Anterior cingulate cortex (tissue), 58 donors: ENCODE results near the gene AKR1E2.

ENCODE experiments used
- DNase-seq, 58 donors: peaks; one replicate each; lab custom pipeline; 2025; lab: John Stamatoyannopoulos, UW

Gene AKR1E2

DNA sequence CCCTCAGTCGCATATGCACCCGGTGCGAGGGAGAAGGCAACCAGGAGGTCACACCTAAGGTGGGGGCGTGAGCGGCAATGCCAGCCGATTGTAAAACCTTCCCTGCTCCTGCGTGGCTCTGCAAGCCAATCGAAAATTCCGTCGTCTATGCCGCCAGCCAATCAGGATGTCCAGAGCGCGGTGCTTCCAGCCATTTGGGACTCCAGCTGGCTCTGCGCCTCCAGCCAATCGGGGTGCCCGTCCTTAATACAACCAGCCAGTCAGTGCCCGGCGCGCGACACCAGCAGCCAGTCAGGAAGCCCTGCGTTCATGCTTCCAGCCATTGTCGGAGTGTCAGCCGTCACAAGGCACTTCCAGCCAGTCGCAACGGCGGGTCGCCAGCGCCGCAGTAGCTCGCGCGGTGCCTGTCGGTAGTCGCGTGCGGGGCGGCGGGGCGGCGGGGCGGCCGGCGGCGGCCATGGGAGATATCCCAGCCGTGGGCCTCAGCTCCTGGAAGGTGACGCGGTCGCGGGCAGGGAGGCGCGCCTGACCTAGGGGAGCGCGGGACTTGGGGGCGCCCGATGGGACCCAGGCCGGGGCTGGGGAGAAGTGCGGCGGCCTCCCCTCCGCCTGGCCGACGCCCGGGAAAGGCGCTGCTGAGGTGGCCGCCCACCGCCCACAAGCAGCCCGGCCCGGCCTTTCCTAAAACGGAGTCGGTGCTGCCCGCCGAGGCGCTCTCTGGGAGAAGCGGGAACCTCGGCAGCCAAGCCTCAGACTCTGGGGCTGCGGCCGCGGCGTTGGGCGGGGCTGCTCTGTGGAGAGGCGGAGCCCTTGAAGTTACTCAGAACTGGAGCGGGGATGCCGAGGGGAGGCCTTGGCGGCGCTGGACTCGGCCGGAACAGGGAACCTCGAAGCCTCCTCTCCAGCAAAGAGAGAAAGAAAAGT is at the start of gene AKR1E2:
AKR1E2 (plus strand) TSS at position 340 of the 924 bp plus-strand sequence; CDS start at position 458, 118 bp downstream.
- peak; percentile 18 to 91 (median 70) for DNase-seq

DNA sequence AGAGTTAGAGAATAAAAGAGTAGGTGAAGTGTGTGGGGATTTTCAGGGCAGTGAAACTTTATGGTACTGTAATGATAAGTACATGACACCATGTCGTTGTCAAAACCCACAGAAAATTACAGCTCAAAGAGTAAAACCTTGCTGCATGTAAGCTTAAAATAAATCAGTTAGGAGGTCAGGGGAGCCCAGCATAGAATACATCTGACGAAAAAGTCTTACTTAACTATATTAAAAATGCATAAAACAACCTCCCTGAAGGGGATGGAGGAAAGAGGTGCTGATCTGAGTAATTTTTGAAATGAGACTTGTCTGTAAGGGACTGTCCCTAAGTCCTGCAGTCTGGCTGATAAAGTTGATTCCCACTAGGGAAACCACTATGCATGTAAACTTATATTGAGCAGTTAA is 49.8 kb upstream of the AKR1E2 start:
- no peak for DNase-seq

DNA sequence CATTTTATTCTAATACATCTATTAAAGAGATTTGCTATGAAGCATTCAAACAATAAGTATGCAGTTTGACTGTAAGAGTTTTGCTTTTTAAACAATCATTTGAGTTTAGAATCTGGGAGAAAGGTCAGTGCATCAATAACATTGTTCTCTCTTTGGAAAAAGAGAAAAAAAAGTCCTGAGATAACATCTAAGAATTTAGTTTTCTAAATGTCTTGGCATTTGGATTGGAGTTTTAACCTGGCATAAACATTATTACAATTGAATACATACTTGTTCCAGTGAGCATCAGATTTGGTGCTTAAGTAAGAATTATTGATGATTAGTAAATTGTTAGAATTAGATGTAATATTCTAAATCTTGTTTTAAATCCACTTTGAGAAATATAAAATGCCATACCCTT is 47.2 kb upstream of the AKR1E2 start:
- no peak for DNase-seq

DNA sequence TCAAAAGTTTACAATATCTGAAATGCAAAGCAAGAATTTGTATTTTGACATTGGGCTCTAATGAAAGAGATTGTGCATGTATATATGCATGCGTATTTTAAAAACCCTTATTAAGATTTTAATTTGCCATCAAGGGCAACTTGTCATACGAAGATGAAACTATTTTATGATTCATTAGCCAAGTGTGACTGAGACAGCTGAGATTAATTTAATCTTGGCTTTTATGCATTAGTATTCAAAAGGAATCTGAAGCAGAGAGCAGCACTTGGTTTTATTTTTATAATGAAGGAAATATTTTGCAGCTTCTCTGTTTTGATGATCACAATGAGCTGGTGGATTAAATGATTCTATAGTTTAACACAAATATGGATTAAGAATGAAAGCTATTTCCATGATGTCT is 45.9 kb upstream of the AKR1E2 start:
- no peak for DNase-seq

DNA sequence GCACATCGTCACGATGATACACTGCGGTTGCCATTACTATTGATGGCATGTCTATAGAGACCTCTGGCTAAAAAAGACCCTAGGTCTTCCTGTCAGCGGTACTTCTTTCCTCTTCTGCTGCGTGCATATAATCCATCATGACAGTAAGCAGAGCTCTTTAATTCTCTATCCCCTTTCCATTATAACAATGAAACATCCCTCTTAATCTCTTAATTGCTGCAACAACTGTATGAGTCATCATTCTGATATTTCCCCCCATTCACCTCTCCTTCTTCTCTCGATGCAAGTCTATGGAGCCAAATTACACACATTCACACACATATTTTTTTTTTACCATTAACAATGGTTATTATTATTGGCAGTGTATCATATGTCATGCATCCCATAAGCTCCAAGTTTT is 45.2 kb upstream of the AKR1E2 start:
- no peak for DNase-seq

DNA sequence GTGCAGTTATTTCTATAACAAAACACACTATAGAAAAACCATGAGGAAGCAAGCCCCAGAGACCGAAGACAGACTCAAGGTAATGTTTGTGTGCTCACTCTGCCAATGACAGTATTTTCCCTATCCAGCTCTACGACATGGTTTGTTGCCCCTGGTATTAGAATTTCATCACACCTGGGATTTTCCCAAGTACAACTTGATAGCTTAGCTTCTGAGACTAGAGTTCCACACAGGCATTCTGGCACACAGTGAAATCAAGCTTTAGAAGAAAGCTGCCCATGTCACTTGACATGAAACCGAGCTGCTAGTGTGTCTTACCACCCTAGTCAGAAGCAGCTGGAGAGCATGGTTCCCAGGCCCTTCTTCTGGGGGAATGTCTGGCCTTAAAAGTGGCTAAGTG is 44.1 kb upstream of the AKR1E2 start:
- DNase-seq, result no peak

DNA sequence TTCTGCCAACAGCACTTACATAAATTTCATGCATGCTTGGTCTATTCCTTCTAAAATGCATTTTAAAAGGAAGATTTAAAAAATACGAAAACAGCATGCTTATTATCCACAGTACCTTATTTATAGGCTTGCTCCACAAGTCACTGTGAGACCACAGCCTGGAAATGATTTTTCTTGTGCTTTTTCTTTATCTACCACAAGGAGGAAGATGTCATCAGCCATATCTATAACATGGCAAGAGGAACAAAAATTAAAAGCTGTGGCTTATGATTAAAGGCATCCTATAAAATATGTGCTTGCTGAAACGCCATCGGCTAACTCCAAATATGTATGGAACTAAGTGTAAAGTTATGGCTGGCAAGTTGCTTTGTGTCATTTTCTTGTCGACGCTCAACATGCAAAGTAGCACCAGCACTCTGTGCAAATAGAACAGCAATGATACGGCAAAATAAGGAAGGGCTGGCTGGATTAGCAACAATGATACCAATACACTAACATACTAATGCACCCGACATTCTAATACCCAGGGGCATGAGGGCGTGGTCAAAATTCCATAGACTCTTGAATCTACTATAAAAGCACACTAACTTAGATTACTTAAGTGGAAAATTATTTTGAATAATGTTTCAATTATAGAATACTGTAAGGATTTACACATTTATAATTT is 41.2 kb upstream of the AKR1E2 start:
- DNase-seq, result no peak

DNA sequence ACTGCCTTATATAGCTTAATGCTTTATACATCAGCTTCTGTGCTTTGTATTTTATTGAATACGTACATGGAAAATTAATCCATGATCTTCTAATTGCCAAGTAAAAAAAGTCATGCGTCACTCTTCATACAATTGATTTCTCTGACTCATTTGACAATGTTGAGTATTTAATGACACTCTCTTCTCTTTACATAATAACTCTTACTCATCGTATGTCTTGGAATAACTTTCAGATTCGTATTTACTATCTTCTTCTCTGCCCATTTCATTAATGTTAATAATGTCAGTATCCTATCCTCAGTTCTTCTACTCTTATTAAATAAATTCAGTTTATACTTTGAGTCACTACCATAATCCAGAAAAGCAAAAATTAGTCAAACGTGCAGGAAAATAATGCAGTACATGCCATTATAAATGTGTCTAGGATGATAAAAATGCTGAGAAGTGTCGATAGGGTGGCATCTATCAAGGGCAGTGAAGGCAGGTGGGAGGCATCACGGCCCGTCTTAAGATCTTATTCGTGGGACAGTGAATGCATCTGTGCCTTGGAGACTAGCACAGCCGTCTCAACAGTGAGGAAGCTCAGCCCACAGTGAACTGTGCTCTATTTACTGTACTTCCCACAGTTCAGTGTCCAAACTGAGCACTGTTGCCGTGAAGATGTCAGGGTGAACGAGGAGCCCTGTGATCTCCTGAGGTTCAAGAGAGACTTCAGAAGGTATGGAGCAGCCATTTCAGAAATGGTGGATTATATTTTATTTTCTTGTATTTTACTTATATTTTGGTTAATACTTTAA is 39.8 kb upstream of the AKR1E2 start:
- DNase-seq, result no peak

DNA sequence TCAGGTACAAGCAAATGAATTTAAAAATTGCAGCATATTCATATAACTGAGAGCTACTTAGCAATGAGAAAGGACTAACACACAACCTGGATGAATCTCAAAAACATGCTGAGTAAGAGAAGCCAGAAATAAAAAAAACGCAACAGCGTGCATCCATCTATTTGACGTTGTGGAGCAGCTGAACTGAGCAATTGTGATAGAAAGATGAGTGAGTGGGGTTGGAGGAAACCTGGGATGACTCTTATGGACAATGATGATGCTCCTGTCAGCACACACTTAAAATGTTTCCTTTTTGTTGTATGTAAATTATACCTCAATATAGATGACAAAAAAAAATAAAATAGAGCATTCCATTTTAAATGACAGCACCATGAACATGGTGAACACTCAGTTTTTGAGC is 36.0 kb upstream of the AKR1E2 start:
- DNase-seq, result no peak

DNA sequence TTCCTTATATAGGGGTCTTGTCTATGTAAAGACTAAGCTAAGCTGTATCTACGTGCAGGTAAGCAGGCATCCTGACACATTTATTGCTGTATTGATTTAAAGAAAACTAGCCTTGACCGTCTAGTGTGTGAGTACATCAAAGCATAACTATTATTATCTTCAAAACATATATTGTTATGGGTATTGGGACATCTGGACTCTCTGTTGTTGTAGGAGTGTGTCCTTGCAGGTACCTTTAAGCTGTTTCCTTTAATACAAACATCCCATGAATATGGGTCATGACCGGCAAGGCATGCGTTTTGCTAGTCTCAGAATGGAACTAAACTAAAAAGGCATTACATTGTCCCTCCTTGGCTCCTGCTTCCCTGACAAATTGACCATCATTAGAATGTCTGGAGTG is 35.1 kb upstream of the AKR1E2 start:
- DNase-seq, result no peak

DNA sequence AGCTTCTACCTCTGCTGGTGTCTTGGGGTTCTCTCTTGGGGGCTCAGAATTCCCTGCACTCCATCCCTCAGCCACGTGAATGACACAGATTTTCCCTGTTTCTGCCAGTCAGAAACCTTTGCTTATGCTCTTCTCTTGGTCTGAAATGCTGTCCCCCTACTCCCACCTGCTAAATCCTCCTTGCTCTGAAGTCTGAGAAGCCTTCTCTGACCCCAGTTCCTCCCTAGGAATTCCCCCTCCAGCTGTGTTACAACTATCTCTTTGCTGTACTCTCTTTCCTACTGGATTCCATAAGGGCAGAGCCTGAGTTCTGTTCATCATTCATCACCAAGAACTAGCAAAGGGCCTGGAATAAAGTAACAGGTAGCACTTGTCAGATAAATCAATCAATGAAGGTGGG is 33.6 kb upstream of the AKR1E2 start:
- no peak for DNase-seq

DNA sequence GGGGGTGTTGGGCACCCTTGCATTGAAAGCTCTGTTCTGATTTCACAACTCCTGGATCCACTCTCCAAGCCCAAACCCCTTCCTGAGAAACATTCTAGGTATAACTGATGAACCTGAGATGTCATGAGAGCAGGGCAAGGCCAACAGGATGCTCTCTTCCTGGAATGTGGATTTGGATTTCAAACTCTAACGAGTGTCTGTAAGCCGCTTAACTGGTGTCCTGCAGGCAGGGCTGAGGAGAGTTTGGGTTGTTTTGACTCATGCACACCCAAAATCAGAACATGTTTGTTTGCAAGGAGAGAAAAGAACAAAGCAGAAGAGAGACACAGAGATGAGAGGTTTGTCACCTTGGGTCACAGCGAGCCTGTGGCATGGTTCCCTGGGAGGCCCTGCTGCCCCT is 24.6 kb upstream of the AKR1E2 start:
- DNase-seq, result no peak

DNA sequence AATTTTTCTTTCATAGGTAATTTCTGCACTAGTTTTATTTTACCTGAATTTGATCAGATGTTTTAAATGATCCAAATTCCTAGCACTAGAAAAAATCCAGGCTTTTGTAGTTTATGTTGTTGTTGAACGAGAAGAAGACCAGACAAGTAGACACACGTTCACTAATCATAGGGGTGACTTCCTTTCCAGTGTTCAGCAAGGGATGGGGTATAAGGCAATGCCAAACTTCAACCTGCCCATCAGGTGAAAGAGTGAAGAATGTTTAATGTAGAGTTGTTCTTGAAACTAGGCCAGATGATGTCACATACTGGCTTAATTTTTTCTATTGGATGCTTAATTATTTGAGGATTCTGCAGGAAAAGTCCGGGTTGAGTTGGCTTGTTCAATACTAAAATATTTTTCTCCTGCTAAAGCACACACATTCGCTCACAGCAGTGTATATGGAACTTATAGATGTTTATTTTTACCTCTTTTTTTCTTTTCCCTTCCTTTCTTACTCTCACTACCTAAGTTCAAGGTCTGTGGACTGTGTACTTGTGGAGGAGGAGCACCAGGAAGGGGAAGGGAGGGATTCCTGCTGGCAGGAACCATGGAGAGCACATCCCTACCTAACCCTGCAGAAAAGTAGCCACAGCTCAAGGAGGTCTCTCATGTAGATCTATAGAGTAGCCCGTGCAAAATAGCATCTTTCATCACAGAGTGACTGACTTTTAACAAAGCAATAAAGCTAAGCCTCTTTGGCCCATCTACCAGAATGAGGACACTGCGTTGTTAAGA is 23.1 kb upstream of the AKR1E2 start:
- DNase-seq, result no peak

DNA sequence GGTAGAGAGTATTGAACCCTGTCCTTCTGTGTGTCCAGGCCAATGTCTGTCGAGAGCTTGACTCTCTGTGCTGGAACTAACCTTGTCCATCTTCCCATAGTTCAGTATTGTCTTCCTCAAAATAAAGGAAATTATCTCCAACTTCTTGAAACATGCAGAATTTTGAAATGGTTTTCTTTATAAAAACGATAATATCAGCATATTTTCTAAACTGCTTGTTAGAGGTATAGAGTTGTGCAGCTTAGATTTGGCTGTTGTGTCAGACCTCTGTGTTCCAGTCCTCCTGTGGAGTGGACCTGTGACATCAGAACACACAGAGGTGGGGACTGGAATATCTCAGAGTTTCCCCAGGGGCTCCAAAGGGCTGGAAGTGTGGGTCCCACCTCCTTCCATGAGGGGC is 22.2 kb upstream of the AKR1E2 start:
- DNase-seq, result no peak

DNA sequence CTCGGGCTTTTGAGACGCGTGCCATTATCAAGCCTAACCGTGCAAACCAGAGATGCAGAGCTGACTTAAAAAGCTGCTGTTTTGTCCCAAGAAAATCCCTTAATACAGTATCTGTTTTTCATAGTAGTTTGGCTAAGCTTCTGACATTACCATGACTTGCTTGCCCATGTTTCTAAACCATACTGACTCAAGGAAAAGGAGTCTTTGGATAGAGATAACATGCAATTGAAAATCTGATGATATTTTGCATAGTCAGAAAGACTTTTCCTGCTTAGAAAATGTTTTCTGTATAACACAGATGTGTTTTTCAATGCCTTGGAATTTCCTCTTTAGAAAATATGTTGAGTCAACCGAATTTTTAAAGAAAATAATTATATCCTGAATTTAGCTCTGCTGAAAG is 21.5 kb upstream of the AKR1E2 start:
- DNase-seq, result no peak

DNA sequence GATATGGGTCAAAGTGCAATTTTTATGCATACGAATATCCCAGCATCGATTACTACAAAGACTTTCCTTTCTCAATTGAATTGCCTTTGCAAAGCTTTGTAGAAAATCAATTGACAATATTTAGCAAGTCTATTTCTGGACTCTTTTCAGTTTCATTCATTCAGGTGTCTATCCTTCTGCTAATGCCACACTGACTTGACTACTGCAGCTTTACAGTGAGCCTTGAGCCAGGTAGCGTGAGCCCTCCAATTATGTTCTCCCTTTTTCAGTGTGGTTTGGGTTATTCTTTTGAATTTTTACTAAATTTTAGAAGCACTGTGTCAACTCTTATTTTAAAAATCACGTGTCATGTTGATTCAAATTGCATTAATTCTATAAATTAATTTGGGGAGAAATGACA is 19.5 kb upstream of the AKR1E2 start:
- no peak for DNase-seq

DNA sequence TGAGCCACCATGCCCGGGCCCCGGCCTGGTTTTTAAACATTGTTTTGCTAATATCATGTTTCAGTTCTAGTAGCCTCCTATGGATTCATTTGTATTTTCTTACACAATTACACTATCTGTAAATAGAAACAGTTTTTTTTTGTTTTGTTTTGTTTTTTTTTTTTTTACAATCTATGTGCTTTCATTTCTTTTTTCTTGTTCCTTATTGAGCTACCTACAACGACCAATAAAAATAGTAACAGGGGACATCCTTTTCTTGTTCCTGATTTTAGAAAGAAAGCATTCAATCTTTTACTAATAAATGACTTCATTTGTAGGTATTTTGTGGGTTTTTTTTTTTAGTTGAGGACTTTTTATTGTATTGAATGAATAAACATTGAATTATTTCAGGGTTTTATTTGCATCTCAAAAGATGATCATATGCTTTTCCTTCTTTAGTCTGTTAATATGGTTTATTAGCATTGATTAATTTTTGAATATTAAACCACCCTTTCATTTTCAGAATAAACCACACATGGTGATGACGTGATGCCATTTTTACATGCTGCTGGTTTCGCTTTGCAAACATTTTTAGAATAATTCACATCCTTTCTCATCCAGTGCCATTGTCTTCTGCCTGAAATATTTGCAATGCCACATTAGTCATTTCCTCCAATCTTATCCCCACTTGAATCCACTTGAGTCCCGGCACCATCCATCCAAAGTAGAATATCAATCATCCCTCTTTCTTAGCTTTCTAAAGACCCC is 18.1 kb upstream of the AKR1E2 start:
- DNase-seq, result no peak

DNA sequence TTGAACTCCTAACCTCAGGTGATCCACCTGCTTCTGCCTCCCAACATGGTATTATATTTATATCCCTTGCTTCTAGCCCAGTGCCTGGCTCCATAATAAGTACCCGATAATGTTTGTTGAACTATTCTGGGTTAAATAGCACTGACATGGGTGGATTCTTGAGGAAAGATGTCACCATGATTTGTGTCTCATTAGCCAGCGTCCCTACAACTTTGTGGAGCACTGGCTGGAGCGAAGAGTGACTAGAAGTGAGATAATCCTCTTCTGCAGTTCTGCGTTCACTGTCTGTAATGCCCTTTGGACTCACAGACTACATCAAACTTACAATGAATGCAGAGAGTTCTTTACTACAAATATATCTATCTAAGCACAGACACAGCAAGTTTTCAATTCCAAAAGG is 16.9 kb upstream of the AKR1E2 start:
- no peak for DNase-seq

DNA sequence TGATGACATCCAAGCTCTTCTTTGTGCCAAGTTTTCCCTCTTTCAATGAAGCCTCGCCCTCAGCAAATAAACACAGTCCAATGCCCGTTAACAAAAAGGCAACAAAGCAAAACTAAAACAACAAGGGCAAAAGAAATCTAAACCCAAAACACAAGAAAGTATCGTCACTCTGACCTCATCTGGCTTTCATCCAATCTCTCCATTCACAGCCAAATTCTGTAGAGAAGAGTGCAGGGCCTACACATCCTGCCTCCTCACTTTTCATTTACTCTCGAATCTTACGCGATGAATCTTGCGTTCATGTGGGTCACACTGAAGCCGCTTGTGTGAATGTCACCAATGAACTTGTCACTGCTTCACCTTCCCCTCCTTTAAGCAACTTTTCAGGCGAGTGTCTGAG is 15.9 kb upstream of the AKR1E2 start:
- DNase-seq, result no peak

DNA sequence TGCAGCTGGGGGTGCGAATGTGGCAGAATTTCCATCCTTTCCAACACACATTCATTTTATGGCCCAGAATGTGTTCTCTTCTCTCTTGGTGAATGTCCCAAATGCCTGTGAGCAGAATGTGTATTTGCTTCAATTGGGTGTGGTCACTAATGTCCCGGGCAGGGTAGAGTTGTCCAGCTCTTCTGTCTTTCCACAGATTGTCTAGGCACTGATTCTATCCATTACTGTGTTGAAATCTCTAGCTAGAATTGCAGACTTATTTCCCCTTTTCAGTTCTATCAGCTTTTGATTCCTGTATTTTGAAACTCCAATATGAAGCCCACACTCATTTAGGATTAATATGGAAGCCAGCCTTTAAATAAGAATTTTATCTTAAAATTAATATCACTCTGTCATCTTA is 14.0 kb upstream of the AKR1E2 start:
- no peak for DNase-seq
